NCI-H82 treated with DMSO at 0.1 percent for 48 hours (cell line): ENCODE data around the gene PRSS33.

Source experiments
- DNase-seq: peaks from one replicate; lab custom pipeline; 2025; ENCODE audit not compliant: unreplicated experiment; lab: John Stamatoyannopoulos, UW

Gene PRSS33

DNA sequence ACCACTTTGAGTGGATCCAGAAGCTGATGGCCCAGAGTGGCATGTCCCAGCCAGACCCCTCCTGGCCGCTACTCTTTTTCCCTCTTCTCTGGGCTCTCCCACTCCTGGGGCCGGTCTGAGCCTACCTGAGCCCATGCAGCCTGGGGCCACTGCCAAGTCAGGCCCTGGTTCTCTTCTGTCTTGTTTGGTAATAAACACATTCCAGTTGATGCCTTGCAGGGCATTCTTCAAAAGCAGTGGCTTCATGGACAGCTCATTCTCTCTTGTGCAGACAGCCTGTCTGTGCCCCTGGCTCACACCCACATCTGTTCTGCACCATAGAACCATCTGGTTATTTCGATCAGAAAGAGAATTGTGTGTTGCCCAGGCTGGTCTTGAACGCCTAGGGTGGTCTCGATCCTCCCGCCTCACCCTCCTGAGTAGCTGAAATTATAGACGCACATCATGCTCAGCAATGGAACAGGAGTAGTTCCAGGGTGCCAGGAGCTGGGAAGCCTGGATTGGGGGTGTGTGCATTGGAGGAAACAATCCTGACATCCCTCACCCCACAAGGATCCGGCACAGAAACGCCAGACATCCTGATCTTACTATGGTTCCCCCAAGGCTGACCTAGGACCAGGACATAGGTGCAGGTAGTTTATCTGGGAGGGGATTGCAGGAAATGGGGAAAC is 34.3 kb upstream of the PRSS33 start:
- DNase-seq, result no peak

DNA sequence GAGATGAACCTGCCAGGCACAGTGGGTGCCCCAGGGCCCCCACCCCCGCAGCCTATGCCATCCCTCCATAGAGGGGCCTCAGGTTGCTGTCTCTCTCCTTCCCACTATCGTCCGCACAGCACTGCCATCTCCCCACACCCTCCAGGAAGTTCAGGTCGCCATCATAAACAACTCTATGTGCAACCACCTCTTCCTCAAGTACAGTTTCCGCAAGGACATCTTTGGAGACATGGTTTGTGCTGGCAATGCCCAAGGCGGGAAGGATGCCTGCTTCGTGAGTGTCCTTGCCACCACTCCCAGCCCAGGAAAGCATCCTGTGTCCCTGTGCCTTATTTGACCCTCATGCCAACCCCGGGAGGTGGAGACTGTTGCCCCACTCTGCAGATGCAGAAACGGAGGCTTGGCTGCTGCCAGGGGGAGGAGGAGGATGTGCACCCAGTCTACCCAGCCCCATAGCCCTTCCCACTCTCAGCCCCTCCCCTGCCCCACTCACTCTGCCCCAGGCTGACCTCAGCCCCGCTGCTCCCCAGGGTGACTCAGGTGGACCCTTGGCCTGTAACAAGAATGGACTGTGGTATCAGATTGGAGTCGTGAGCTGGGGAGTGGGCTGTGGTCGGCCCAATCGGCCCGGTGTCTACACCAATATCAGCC is 33.6 kb upstream of the PRSS33 start:
- no peak for DNase-seq

DNA sequence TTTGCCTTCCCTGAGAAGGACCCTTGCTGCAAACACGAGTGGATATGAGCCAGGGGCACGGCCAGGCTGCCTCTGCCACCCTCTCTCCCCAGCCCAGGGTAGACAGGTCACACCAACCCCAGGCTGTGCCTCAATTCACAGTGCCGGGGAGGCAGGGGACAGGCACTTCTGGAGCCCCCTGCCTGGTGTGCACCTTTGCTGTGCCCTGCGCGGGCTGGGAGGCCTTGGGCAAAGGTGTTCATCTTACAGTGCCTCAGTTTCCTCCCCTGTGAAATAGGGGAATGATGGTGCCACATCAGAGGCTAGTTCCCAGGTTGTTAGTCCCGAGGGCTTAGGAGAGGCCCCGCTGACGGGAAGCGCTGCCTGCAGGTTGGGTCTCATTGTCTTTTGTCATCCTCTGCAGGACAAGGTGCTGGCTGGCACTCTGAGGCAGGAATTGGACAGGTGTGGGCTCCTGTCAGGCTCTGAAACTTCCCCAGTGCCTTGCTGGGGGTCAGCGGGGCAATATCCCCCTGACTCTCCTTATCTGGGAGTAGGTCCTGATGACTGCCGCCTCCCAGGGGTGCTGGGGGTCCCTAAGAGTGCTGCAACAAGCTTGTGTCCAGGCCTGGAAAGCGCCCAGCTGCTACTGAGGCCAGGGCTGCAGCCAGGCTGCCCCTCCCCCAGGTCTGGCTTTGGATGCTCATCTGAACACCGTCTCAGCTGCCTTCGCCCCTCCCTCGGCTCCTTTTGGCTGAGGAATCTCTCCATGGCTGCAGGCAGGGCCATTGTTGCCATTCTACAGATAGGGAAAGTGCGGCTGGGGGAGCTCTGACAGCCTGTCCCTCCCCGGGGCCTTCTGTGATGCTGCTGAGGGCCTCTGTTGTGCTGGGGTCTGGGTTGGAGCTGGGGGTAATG is 32.8 kb upstream of the PRSS33 start:
- DNase-seq, result no peak

DNA sequence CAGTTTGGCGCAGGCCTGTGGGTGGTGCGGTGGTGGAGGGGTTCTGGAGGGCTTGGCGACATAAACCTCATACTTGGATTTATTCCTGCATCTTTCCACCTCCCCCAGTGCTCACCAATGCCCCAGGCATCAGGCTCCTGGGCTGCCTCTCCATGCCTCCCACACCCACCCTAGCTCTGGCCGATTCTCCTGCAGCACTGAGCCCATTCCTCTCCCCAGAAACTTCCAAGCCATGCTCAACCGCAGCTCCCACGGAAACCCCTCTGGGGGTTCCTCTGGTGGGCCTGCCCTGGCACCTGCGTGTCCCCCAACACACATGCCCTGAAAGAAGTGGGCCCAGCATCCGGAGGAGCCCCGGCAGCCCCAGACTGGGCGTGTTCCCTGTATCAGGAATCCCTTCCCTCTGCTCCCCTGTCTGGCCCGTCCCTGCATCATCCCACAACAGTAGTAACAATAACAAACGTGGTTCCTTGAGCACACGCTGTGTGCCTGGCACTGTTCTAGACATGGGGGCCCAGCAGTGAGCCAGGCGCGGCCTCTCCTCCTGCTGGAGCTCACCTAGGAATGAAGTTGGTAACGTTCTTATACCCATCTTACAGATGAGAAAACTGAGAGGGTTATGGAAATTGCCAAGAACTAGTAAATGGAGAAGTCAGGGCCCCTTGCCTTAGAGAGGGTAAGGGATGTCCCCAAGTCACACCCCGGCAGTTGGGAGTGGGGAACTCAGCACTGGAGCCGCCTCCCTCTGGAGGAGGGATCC is 32.0 kb upstream of the PRSS33 start:
- no peak for DNase-seq

DNA sequence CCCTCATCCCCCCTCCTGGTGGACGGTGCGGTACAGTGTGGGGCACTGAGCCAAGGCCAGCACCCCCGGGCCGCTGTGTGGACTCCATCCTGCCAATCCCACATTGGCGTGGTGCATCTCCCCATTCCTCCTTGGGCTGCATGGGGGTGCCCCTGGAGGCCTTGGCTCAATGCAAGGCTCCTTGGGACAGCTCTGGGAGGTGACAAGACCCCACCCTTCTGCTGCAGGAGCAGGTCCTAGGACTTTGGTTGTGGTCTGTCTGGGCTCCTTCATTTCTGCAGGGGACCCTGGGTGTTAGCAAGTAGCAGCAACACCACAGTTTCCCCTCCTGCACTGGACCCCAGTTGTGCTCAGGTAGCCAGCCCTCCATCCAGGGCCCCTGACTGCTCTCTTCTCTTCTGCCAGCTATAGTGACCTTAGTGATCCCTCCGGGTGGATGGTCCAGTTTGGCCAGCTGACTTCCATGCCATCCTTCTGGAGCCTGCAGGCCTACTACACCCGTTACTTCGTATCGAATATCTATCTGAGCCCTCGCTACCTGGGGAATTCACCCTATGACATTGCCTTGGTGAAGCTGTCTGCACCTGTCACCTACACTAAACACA is 31.0 kb upstream of the PRSS33 start:
- DNase-seq, result no peak

DNA sequence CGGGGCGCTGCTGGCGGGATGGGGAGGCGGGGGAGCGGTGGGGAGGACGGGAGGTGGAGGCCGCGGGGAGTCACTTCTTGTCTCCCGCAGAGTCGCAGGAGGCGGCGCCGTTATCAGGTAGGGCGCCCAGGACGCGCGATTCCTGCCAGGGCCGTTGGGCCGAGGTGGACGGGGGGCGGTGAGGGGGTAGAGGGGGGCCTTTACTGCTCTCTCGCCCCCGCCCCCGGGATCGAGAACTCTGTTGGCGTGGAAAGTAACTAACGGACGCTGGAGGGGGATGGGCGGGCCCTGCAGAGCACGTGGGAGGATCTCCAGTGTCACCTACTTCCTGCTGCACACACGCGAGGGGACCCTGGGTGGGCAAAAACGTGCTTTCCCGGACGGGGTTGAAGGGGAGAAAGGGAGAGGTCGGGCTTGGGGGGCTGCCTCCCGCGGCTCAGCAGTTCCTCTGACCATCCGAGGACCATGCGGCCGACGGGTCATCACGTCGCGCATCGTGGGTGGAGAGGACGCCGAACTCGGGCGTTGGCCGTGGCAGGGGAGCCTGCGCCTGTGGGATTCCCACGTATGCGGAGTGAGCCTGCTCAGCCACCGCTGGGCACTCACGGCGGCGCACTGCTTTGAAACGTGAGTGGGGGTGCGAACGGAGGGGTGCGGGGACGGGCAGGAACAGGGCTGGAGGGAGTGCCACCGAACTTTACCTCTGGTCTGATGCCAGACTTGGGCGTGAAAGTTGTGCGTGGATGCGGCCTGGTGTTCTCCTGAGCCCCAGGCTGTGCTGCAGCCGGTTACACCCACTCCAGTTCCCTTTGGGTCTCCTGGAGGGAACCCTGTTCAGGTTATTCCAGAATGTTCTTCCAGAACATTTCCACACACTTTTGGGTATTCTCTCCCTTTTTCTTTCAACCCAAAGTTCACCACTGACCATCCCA is 30.2 kb upstream of the PRSS33 start:
- no peak for DNase-seq

DNA sequence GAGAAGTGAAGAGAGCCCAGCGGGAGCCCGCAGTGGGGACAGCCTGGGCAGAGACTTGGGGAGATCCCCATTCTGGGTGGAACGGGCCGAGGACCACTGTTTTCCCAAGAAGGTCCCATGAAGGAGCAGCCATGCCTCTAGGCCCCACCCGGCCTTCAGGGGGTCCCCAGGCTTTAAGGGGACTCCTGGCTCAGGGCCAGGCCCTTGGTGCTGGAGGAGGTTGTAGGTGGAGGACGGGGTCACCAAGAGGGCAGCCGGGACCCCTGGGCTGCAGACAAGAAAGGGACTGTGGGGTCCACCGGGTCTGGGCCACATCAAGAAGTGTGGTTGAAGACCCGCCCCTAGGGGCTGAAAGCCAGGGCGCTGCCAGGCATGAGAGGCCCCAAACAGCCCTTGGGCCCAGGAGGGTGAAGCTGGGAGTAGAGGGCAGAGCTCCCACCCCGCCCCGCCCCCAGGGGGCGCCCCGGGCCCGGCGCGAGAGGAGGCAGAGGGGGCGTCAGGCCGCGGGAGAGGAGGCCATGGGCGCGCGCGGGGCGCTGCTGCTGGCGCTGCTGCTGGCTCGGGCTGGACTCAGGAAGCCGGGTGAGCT is 29.5 kb upstream of the PRSS33 start, which contains the start of gene PRSS21:
Gene PRSS21, plus strand, starts transcription at position 487 of the 589 bp plus-strand sequence. Its CDS starts 32 bp downstream, at position 519.
- DNase-seq, result no peak

DNA sequence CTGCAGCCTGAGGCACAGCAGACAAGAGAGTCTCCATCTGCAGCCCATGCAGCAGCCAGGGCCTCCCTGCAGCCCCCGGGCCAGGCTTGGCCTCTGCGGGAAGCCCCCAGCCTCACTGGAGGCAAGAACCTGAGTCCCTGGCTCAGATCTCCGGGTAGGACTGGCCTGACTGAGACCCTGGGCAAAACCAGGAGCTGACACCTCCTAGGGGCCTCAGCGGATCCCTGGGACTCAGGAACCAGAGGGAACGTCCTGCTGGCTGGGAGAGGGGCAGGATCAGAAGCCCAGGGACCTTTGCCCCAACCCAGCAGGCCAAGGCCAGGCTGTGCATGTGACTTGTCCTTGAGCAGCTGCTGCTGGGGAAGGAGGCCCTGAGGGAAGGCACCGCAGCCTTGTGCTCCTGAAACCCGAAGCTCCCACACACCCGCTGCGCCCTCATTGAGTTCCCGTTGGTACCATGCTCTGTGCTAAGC is 28.0 kb upstream of the PRSS33 start:
- no peak for DNase-seq

DNA sequence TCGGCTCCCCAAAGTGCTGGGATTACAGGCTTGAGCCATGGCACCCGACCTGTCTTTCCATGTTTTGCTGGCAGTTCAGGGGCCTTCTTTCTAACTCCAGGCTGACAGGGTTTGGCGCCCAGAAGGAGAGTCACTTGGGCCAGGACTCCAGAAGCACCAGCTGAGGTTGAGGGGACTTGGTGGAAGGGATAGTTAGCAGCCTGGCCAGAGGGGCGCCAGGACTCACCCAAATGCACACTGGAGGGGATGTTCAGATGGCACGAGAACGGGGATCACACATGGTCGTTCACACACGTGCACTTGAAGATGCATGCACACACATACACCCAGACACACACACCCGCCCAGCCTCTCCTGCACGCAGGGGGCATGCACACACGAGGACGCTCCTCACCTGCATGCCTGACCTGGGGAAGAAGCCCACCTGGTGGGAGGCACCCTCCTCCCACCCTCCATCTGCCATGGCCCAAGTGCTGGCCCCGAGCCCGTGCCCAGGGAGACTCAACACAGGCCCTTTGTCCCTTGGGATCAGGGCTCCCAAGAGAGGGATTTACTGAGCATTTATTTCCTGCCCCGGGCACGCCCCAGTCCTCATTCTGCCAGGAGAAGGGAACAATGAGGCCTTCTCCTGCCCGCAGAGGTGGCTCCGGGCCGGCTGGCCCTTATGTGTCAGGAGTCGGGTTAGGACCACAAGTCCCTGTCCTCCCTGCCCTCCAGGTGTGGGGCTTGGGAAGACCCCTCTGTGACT is 27.4 kb upstream of the PRSS33 start:
- DNase-seq, result no peak

DNA sequence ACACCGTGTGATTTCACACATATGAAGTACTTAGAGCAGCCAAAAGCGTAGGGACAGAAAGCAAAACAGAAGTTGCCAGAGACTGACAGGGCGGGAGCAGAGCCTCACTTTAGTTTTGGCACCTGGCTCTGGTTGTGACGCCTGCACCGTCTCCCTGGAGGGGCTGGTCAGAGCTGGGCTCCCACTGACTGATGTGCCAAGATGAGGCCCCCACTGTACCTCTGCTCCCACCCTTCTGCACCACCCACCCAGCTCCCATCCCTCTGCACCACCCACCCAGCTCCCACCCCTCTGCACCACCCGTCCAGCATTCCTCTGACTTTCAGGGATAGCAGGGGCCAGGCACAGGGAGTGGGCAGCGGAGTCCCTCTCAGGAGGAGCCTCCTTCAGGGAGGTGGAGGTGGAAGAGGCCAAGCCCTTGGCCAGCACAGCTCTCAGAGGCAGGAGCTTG is 26.4 kb upstream of the PRSS33 start:
- DNase-seq, result no peak

DNA sequence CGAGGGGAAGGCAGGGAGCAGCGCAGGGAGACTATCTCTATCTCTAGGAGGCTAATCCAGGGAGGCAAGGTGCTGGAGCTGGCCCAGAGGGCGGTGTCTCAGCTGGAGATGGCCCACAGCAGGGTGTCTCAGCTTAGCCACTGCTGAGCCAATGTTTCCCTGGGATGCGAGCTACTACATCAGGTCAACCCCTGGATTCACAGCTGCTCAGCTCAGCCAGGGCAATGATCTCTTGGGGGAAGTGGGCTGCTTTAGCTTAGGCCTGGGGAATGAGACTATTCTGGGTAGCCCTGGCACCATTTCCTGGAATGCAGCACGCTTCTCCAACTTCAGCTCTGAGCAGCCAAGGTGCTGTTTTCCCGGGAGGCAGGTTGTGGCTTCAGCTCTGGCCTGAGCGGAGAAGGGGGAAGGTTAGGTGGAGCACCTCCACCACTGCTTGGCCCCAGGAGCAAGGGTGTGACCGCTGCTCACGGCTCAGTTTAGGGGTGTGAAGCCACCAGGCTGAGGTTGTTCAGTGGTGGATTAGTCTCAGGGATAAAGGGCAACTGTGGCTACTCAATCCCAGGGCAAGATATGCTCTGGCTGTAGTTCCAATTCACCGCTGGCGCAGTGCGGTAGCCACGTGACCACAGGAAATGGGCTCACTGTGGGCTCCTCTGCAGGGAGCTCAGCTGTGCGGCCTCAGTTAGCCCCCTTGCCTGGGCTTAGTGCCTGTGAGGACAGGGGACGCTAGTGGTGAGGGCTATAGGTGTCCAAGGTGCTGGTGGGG is 24.5 kb upstream of the PRSS33 start:
- DNase-seq, result peak; percentile 14

DNA sequence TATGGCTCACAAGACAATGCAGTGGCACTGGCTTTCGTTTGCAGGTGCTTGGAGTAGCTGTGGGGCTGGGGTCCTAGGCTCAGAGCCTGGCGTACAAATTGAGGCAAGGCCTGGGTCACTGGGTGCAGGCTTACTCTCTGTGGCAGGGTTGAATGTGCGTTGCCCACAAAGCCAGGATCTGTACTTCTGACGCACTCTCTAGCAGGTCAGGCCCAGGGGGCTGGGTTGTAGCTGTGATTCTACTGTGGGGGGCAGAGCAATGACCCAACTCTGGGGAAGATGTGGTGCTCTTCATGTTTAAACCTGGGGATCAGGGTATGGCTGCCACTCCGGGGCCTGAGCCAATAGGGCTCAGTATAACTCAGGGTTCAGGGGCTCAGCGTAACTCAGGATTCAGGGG is 23.3 kb upstream of the PRSS33 start:
- no peak for DNase-seq

DNA sequence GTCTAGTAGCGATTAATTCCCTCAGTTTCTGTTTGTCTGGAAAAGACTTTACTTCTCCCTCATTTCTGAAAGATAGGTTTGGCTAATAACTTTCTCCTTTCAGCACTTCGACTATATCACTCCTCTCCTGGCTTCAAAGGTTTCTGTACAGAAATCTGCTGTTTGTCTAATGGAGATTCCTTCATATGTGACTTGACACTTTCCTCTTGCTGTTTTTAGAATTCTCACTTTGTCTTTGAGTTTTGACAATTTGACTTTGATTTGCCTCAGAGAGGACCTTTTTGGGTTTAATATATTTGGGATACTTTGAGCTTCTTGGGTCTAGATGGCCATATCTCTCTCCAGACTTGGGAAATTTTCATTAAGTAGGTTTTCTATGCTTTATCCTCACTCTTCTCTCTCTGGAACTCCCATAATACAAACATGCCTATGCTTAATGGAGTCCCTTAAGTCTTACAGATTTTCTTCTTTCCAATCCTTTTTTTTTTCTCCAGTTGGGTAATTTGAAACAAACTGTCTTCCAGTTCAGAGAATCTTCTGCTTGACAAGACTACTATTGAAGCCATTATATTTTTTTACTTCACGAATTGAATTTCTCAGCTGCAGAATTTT is 21.9 kb upstream of the PRSS33 start:
- DNase-seq, result no peak

DNA sequence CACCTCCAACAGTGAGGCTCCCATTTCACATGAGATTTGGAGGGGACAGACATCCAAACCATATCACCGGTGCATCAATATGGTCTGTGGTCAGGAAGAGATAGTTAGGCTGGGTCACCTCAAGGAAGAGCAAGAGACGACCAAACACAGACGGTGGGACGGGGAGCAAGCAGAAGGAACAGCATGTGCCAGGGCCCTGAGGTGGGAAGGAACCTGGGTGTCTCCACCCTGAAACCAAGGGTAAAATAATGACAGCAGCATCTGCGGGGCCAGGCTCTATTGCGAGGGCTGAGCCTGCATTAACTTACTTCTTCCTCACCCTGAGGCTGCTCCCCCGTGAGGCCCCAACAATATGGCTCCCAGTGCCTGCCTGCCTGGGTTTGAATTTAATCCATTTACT is 20.8 kb upstream of the PRSS33 start:
- DNase-seq, result no peak

DNA sequence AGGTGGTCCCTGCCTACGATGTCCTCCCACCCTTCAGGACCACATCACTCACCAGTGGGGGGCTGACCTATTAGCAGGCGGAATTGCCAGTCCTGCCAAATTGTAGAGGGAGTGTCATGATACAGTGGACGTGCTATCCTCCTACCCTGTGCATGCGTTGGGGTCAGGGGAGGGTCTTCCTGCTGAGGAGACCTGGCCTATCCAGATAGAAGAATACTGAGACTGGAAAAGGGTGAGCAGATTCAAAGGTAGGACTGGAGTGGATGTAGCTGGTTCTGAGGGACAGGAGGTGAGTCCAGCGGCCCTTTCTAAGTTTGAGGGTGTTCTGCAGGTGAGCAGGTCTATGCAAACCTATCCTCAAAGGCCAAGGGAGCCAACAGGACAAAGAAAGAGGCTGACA is 18.9 kb upstream of the PRSS33 start:
- no peak for DNase-seq

DNA sequence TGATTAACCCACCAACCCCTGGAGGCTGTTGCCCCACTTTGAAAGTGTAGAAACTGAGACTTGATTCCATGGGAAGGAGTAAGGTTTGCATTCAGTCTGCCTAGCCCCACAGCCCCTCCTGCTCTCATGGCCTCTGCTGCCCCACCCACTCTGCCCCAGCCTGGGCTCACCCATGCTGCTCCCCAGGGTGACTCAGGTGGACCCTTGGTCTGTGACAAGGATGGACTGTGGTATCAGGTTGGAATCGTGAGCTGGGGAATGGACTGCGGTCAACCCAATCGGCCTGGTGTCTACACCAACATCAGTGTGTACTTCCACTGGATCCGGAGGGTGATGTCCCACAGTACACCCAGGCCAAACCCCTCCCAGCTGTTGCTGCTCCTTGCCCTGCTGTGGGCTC is 17.4 kb upstream of the PRSS33 start:
- no peak for DNase-seq

DNA sequence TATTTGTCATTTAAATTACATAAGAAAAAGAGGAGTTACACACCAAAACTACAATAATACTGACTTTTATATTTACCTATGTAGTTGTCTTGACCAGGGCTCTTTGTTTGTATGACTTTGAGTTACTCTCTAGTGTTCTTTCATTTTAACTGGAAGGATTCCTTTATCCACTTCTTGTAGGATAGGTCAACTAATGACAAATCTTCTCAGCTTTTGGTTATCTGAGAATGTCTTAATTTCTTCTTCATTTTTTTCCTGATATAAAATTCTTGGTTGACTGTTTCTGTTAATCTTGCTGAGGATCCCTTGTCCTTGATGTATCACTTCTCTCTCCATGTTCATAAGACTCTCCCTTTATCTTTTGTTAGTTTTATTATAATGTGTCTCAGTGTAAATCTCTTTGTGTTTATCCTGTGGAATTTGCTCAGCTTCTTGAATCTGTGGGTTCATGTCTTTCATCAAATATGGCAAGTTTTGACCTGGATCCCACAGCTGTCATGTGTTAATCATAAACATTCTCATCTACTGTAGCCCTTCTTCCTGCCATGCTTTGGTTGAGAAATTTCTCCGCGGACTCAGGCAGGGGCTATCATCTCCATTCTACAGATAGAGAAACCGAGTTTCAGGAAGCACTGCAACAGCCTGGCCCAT is 16.3 kb upstream of the PRSS33 start:
- no peak for DNase-seq
